WTC11 (cell line): ENCODE data around the gene SYS1.

Experiments used
- ATF6 ChIP-seq: sonication (generic); formaldehyde crosslinking; IDR thresholded peaks from 2 replicates; pipeline ENCODE4 v1.8.1; 2023; ENCODE audit warnings: mild to moderate bottlenecking, missing genetic modification reagents
- CTCF ChIP-seq: fragments of 200-600 bp; IDR thresholded peaks from 2 replicates; pipeline ENCODE4 v1.8.0; 2022; ENCODE audit warnings: antibody characterized with exemption
- ESRRA ChIP-seq: sonication (generic); formaldehyde crosslinking; IDR thresholded peaks from 2 replicates; pipeline ENCODE4 v1.8.1; 2022; ENCODE audit warnings: mild to moderate bottlenecking, missing genetic modification reagents, borderline replicate concordance
- ETV6 ChIP-seq: sonication (generic); formaldehyde crosslinking; IDR thresholded peaks from 2 replicates; pipeline ENCODE4 v1.8.1; 2022; ENCODE audit warnings: mild to moderate bottlenecking, missing genetic modification reagents
- FOXP4 ChIP-seq: sonication (generic); formaldehyde crosslinking; IDR thresholded peaks from 2 replicates; pipeline ENCODE4 v1.8.0; 2022; ENCODE audit warnings: mild to moderate bottlenecking, missing genetic modification reagents
- GTF2I ChIP-seq: fragments of 250-450 bp; sonication (Bioruptor Pico); conservative IDR thresholded peaks from 2 replicates; pipeline ENCODE4 v1.4.0; 2021; ENCODE audit warnings: mild to moderate bottlenecking
- HMGXB4 ChIP-seq: sonication (generic); formaldehyde crosslinking; IDR thresholded peaks from 2 replicates; pipeline ENCODE4 v1.8.1; 2023; ENCODE audit warnings: mild to moderate bottlenecking, moderate library complexity, missing genetic modification reagents
- MAX ChIP-seq: sonication (generic); formaldehyde crosslinking; IDR thresholded peaks from 2 replicates; pipeline ENCODE4 v1.8.0; 2022; ENCODE audit warnings: mild to moderate bottlenecking, missing genetic modification reagents
- SMAD4 ChIP-seq: sonication (generic); formaldehyde crosslinking; IDR thresholded peaks from 2 replicates; pipeline ENCODE4 v1.8.0; 2022; ENCODE audit warnings: mild to moderate bottlenecking, missing genetic modification reagents
- SP1 ChIP-seq: sonication (generic); formaldehyde crosslinking; conservative IDR thresholded peaks from 2 replicates; pipeline ENCODE4 v1.8.1; 2022; ENCODE audit warnings: missing genetic modification reagents
- ZNF121 ChIP-seq: sonication (generic); formaldehyde crosslinking; IDR thresholded peaks from 2 replicates; pipeline ENCODE4 v1.8.0; 2023; ENCODE audit warnings: missing genetic modification reagents
- ZNF138 ChIP-seq: sonication (generic); formaldehyde crosslinking; conservative IDR thresholded peaks from 2 replicates; pipeline ENCODE4 v1.8.1; 2022; ENCODE audit warnings: mild to moderate bottlenecking, moderate library complexity, missing genetic modification reagents
- ZNF671 ChIP-seq: fragments of 250-450 bp; sonication (Bioruptor Pico); IDR thresholded peaks from 2 replicates; pipeline ENCODE4 v1.8.0; 2021; ENCODE audit warnings: mild to moderate bottlenecking

GRCh38 chr20:45408646-45409213, 45.8 kb downstream of the SYS1 start:
- no peak for TF ChIP-seq CTCF
- no peak for TF ChIP-seq GTF2I
- TF ChIP-seq ETV6 (CRISPR knock-in tag): no peak
- TF ChIP-seq ESRRA (CRISPR knock-in tag): no peak
- TF ChIP-seq ZNF671 (CRISPR knock-in tag): no peak
- TF ChIP-seq ZNF138: no peak
- TF ChIP-seq ATF6 (CRISPR knock-in tag): no peak
- no peak for TF ChIP-seq ZNF121 (CRISPR knock-in tag)
- TF ChIP-seq HMGXB4 (CRISPR knock-in tag): no peak
- no peak for TF ChIP-seq SMAD4 (CRISPR knock-in tag)
- TF ChIP-seq FOXP4 (CRISPR knock-in tag): no peak
- no peak for TF ChIP-seq SP1 (CRISPR knock-in tag)
- TF ChIP-seq MAX (CRISPR knock-in tag): no peak
